HL-60 (cell line): Measurements from ENCODE around the gene TCL1B.

ENCODE experiments used
- DNase-seq, 2 experiments: peaks; one replicate each; pipeline ENCODE4 v3.0.0-alpha.2; 2010 to 2020; ENCODE audit warnings: low read depth in 1 of 2, low spot score in 1 of 2
- H3K27ac ChIP-seq: fragments of 250-450 bp; sonication (Bioruptor Pico); replicated peaks from 2 replicates; pipeline ENCODE4 v1.5.1; 2020; ENCODE audit warnings: mild to moderate bottlenecking, moderate library complexity
- H3K27me3 ChIP-seq: fragments of 250-450 bp; sonication (Bioruptor Pico); 2 replicates; pipeline ENCODE4 v1.5.1; 2021; ENCODE audit warnings: mild to moderate bottlenecking, moderate library complexity; ENCODE audit not compliant: insufficient read depth, poor library complexity, severe bottlenecking
- H3K4me3 ChIP-seq: replicated peaks from 2 replicates; pipeline ENCODE4 v1.5.1; 2011; ENCODE audit warnings: mild to moderate bottlenecking, control low read depth, low read length; ENCODE audit not compliant: insufficient read depth
- GABPA ChIP-seq: IDR thresholded peaks from 2 replicates; pipeline ENCODE4 v1.6.1; 2012; ENCODE audit warnings: low read depth
- POLR2AphosphoS5 ChIP-seq: IDR thresholded peaks from 2 replicates; pipeline ENCODE4 v1.6.1; 2012; ENCODE audit warnings: low read depth
- SPI1 ChIP-seq: IDR thresholded peaks from 2 replicates; pipeline ENCODE4 v1.6.1; 2012; ENCODE audit warnings: low read depth, mild to moderate bottlenecking, borderline replicate concordance
- TF ChIP-seq, protein P1 (sequence below): IDR thresholded peaks from one replicate; pipeline ENCODE4 v1.5.1; 2011; ENCODE audit warnings: low read length, control low read depth, inconsistent platforms; ENCODE audit not compliant: insufficient read depth
- TF ChIP-seq, protein P2 (sequence below): IDR thresholded peaks from 2 replicates; pipeline ENCODE4 v1.6.1; 2012; ENCODE audit warnings: low read depth; ENCODE audit not compliant: insufficient replicate concordance

The TCL1B gene

DNA sequence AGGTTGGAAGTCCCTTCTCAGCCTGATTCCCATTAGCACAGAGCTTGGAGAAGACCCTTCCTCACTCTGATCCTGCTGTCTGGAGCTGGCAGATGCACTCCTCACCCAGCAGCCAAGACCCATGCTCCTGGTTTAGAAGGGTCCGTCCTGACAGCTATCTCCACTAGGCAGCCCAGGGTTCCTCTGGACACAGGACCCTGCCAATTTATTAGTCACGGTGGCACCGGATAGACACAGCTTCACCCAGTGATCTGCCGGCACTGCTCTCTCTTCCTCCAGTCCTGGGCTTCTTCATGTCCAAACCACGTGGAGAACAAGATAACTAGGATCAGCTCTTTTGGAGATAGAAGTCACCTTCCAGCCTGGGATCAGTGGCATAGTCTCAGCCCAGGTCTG is 26.2 kb upstream of the TCL1B start:
- no peak overlapping the region for H3K27ac ChIP-seq
- peaks cover 3% of the 10 kb centered on the region for H3K27me3 ChIP-seq
- no peak for DNase-seq
- H3K4me3 ChIP-seq, result no peak overlapping the region
- TF ChIP-seq, protein P1, sequence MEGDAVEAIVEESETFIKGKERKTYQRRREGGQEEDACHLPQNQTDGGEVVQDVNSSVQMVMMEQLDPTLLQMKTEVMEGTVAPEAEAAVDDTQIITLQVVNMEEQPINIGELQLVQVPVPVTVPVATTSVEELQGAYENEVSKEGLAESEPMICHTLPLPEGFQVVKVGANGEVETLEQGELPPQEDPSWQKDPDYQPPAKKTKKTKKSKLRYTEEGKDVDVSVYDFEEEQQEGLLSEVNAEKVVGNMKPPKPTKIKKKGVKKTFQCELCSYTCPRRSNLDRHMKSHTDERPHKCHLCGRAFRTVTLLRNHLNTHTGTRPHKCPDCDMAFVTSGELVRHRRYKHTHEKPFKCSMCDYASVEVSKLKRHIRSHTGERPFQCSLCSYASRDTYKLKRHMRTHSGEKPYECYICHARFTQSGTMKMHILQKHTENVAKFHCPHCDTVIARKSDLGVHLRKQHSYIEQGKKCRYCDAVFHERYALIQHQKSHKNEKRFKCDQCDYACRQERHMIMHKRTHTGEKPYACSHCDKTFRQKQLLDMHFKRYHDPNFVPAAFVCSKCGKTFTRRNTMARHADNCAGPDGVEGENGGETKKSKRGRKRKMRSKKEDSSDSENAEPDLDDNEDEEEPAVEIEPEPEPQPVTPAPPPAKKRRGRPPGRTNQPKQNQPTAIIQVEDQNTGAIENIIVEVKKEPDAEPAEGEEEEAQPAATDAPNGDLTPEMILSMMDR, result no peak
- TF ChIP-seq POLR2AphosphoS5, result no peak
- TF ChIP-seq SPI1, result no peak
- TF ChIP-seq GABPA, result no peak
- TF ChIP-seq, protein P2, sequence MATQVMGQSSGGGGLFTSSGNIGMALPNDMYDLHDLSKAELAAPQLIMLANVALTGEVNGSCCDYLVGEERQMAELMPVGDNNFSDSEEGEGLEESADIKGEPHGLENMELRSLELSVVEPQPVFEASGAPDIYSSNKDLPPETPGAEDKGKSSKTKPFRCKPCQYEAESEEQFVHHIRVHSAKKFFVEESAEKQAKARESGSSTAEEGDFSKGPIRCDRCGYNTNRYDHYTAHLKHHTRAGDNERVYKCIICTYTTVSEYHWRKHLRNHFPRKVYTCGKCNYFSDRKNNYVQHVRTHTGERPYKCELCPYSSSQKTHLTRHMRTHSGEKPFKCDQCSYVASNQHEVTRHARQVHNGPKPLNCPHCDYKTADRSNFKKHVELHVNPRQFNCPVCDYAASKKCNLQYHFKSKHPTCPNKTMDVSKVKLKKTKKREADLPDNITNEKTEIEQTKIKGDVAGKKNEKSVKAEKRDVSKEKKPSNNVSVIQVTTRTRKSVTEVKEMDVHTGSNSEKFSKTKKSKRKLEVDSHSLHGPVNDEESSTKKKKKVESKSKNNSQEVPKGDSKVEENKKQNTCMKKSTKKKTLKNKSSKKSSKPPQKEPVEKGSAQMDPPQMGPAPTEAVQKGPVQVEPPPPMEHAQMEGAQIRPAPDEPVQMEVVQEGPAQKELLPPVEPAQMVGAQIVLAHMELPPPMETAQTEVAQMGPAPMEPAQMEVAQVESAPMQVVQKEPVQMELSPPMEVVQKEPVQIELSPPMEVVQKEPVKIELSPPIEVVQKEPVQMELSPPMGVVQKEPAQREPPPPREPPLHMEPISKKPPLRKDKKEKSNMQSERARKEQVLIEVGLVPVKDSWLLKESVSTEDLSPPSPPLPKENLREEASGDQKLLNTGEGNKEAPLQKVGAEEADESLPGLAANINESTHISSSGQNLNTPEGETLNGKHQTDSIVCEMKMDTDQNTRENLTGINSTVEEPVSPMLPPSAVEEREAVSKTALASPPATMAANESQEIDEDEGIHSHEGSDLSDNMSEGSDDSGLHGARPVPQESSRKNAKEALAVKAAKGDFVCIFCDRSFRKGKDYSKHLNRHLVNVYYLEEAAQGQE, result no peak

DNA sequence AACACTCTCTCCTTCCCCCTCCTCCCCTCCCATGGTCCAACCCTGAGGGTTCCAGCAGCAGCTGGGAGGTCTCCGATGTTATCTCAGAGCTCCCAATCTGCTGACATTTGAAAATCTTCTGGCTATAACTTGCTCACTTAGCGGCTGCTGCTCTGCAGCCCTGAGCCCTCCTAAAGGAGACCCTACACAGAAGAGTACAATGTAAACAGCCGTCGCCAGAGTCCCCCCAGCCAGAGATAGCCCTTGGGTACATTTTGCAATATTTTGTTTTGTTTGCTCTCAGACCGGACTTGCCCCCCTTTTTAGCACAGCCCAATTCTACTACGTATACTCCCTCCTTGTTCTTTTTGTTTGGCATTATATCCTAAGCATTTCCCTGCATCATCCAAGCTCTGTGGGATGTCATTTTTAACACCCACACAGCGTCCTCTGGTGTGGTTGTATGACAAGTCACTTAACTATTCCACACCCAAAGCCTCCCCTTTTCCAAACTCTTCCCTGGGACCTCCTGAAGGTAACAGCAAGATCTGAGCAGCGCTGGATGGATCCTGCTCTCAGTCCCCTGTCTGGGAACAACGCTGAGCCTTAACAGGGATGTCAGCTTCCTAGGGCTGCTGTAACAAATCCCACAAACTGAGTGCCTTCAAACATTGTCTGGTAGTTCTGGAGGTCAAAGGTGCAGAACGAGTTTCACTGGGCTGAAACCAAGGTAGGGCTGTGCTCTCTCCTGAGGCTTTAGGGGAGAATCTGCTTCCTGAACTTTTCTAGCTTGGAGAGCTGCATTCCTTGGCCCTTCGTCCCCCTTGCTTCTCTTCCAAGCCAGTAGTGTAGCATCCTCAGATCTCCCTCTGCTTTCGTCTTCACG is 25.3 kb upstream of the TCL1B start:
- no peak overlapping the region for H3K4me3 ChIP-seq
- no peak overlapping the region for H3K27ac ChIP-seq
- no peak for DNase-seq
- H3K27me3 ChIP-seq, result peaks cover 3% of the 10 kb centered on the region
- TF ChIP-seq, protein P2, result no peak
- no peak for TF ChIP-seq GABPA
- TF ChIP-seq POLR2AphosphoS5, result no peak
- TF ChIP-seq, protein P1, result no peak
- no peak for TF ChIP-seq SPI1

DNA sequence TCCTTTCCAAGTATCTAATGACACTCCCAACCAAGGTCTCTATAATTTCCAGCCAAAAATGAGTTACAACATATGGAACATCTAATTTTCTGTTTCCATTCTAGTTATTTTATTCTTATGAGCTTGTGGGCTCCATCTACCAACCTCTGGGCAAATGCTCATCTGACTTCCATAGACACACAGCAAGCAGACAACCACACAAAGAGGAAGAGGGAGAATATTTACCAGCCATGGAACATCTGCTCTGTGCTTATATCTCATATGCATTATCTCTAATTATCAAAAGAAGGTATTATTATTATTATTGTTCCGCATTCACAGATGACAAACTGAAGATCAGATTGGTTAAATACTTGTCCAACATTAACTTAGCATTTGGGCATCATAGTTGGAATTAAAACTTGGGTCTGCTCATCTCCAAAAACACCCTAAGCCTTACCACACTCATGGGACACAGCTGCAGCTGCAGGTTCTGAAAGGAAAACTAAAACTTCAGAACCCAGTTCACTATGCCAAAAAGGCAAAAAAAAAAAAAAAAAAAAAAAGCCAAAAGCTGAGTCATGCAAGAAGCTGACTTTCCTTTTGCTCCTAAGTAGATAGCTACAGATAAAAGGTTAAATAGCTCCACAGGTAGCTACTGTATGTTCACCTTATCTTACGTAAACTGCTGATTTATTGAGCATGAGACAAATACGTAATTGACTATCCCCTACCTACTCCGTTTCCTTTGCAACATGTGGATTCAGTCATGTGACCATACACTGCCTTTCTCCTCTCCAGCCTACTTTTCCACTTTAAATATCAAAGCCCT is 23.6 kb upstream of the TCL1B start:
- no peak for DNase-seq

More for the DNA sequence above, 23.6 kb upstream of the TCL1B start:
- TF ChIP-seq, protein P1, result no peak
- TF ChIP-seq SPI1 (no peak), GABPA (no peak), POLR2AphosphoS5 (no peak)
- TF ChIP-seq, protein P2, result no peak
- Histone ChIP-seq H3K27ac (no peak overlapping the region), H3K4me3 (no peak overlapping the region), H3K27me3 (peaks cover 3% of the 10 kb centered on the region)
